Gastroesophageal sphincter (tissue), 3 donors: ENCODE results near the gene PLCB1.
"Not testable (repeated sequence)": the region's sequence is repeated elsewhere in the genome, so short reads cannot be mapped to it uniquely, and the experiment has no call there.

Experiments used
- CTCF ChIP-seq, 4 experiments: fragments of 200-600 bp in 2 of 4; fragments of 450-650 bp in 2 of 4; sonication (generic) in 1 of 4; IDR thresholded peaks; one replicate each; pipeline ENCODE4 v1.5.1; 2017 to 2019; ENCODE audit warnings: antibody characterized with exemption in 4 of 4, mild to moderate bottlenecking in 2 of 4, moderate library complexity in 2 of 4
- EP300 ChIP-seq: sonication (generic); formaldehyde crosslinking; IDR thresholded peaks from one replicate; pipeline ENCODE4 v1.6.1; 2017; ENCODE audit warnings: antibody characterized with exemption, mild to moderate bottlenecking
- POLR2A ChIP-seq, 2 donors: fragments of 450-650 bp; IDR thresholded peaks; one replicate each; pipeline ENCODE4 v1.6.1; 2017; ENCODE audit warnings: antibody characterized with exemption in 2 of 2, mild to moderate bottlenecking in 2 of 2, moderate library complexity in 1 of 2
- POLR2AphosphoS5 ChIP-seq: sonication (generic); formaldehyde crosslinking; IDR thresholded peaks from one replicate; pipeline ENCODE4 v1.6.1; 2017; ENCODE audit warnings: antibody characterized with exemption

GRCh38 chr20:8853211-8853610 is 721.1 kb downstream of the PLCB1 start:
- not testable (repeated sequence) for TF ChIP-seq POLR2A (IDR thresholded peaks at IDR 0.05); CTCF (IDR thresholded peaks at IDR 0.05); POLR2AphosphoS5; EP300
